ENCODE data around the gene SART3. TPM values are rescaled to one million over a fixed set of nuclear protein-coding genes. Genes with fewer than 3 reads are reported as not detected.

Gene SART3
- total and polyA plus RNA-seq, 2 of the 8 experiments (the other 6 are each of a cell fraction or from before 2014, with no cell fraction given) = 16.0 to 103 TPM

DNA sequence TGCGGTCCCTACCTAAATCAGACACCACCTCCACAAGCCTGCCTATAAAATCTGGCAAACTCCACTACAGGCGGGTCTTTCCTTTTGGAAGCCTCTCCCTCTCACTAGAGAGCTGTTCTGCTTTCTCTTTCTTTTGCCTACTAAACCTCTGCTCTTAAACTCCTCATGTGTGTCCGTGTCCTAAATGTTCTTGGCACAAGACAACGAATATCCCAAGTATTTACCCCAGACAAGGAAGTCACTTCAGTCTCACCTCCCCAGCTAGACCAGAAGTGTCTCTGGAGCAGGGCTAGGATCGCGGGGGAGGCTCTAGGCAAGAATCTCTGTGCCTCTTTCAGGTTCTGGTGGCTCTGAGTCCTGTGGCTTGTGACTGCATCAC, 83.1 kb downstream of the SART3 start:
- Histone ChIP-seq H4K20me1 (replicated peaks in 1 of 2; ENCODE audit: control insufficient read depth in 1 of 2, insufficient read depth in 2 of 2, low read length in 2 of 2) (no peaks in the 10 kb centered on the region), H2AFZ (ENCODE audit: low read length) (no peak overlapping the region), H3K23me2 (ENCODE audit: low read depth, low read length) (no peaks in the 10 kb centered on the region), H3K56ac (replicated peaks; ENCODE audit: insufficient read length, low read depth, low read length) (no peak overlapping the region), H3K14ac (ENCODE audit: insufficient read length) (no peak overlapping the region), H2AK5ac (ENCODE audit: low read depth, low read length) (no peak overlapping the region), H4K5ac (ENCODE audit: insufficient read length, low read depth, low read length) (no peak overlapping the region), H3K27me3 (replicated peaks in 1 of 4; ENCODE audit: control insufficient read depth in 3 of 4, extremely low read depth in 1 of 4, insufficient read depth in 3 of 4, low read length in 3 of 4) (no peaks in the 10 kb centered on the region), H3K79me2 (ENCODE audit: control insufficient read depth in 1 of 2, insufficient read depth in 2 of 2, low read length in 2 of 2) (no peaks in the 10 kb centered on the region), H3K4ac (replicated peaks; ENCODE audit: insufficient read length, low read depth, low read length) (no peak overlapping the region), H3K4me3 (ENCODE audit: extremely low read depth in 1 of 4, insufficient read depth in 2 of 4, low read depth in 3 of 4, low read length in 4 of 4) (no peak overlapping the region), H2BK15ac (ENCODE audit: low read length) (0 out of 2 replicates have a peak overlapping the region, but pooled peaks have one; percentile 40), H3K4me2 (ENCODE audit: insufficient read depth in 1 of 2, low read depth in 2 of 2, low read length in 2 of 2) (no peak overlapping the region), H3K9me3 (ENCODE audit: insufficient read depth in 2 of 2, low read depth in 1 of 2, low read length in 1 of 2) (no peaks in the 10 kb centered on the region), H3K79me1 (ENCODE audit: low read depth, low read length) (no peaks in the 10 kb centered on the region), H3K23ac (ENCODE audit: insufficient read length) (no peak overlapping the region), H4K91ac (replicated peaks; ENCODE audit: insufficient read length, low read length) (no peak overlapping the region), H2BK12ac (ENCODE audit: low read depth, low read length) (no peak overlapping the region), H2BK120ac (replicated peaks; ENCODE audit: low read depth, low read length) (no peak overlapping the region), H3K27ac (ENCODE audit: low read depth, low read length) (no peak overlapping the region), H4K8ac (ENCODE audit: extremely low read depth, insufficient read depth, low read length) (no peak overlapping the region), H2BK20ac (ENCODE audit: low read length) (no peak overlapping the region), H3K18ac (ENCODE audit: extremely low read depth, low read length) (no peak overlapping the region), H3K9ac (replicated peaks in 1 of 4; ENCODE audit: extremely low read depth in 1 of 4, low read depth in 3 of 4, low read length in 3 of 4) (no peak overlapping the region), H3K36me3 (ENCODE audit: control insufficient read depth in 2 of 4, insufficient read depth in 4 of 4, low read length in 3 of 4) (no peaks in the 10 kb centered on the region), H3K4me1 (replicated peaks in 1 of 4; ENCODE audit: control insufficient read depth in 3 of 4, insufficient read depth in 4 of 4, low read length in 3 of 4) (peaks cover 0 to 2% (median under 1%) of the 10 kb centered on the region in 4 experiments; a peak in 3 of 7 replicates), H2BK5ac (ENCODE audit: low read depth, low read length) (no peak overlapping the region)
- 89% methylated on average over 6 of the region's 6 CpGs; no CpG with 5 or more reads in 1 of the 2 experiments for WGBS, 2 experiments (ENCODE audit: extremely low coverage in 1 of 2, insufficient coverage in 1 of 2, insufficient read length in 1 of 2, insufficient replicate concordance in 2 of 2, low coverage in 1 of 2, low lambda C conversion rate in 2 of 2, missing lambda C conversion rate in 1 of 2)
- no peak for FAIRE-seq
- ChIA-PET CTCF (ENCODE audit: partially characterized antibody) (interaction anchor here (2.1 to 3.5 kb wide), 2 partner anchors 13 to 17 kb away, joined by 6 to 17 read pairs; no protein-coding TSS in a partner anchor), POLR2A (ENCODE audit: partially characterized antibody) (no interaction called here)
- no peak for DNase-seq (ENCODE audit: low read depth in 1 of 2, low spot score in 2 of 2)
- TF ChIP-seq JUND (IDR thresholded peaks at IDR 0.05; ENCODE audit: low read length) (no peak), NANOG (IDR thresholded peaks at IDR 0.05; ENCODE audit: insufficient read depth, low read depth, low read length, poor library complexity, severe bottlenecking) (no peak)
- TF ChIP-seq, protein P1, sequence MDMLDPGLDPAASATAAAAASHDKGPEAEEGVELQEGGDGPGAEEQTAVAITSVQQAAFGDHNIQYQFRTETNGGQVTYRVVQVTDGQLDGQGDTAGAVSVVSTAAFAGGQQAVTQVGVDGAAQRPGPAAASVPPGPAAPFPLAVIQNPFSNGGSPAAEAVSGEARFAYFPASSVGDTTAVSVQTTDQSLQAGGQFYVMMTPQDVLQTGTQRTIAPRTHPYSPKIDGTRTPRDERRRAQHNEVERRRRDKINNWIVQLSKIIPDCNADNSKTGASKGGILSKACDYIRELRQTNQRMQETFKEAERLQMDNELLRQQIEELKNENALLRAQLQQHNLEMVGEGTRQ (IDR thresholded peaks at IDR 0.05; ENCODE audit: low read length) = no peak

Data from H1 (cell line).